Panc1 (cell line): Measurements from ENCODE around the gene TRMT10B.

Source experiments
- CTCF ChIP-seq: fragments of 450-650 bp; IDR thresholded peaks from 2 replicates; pipeline ENCODE4 v1.5.1; 2017; ENCODE audit warnings: mild to moderate bottlenecking
- POLR2AphosphoS5 ChIP-seq: IDR thresholded peaks from 2 replicates; pipeline ENCODE4 v1.6.1; 2012; ENCODE audit warnings: mild to moderate bottlenecking, low read depth, low read length, moderate library complexity
- REST ChIP-seq, 2 experiments: IDR thresholded peaks; 2 replicates each; pipeline ENCODE4 v1.6.1; 2011 to 2012; ENCODE audit warnings: low read depth in 2 of 2, control low read depth in 1 of 2, low read length in 1 of 2, mild to moderate bottlenecking in 1 of 2, moderate library complexity in 1 of 2; ENCODE audit not compliant: insufficient read depth in 1 of 2
- SIN3A ChIP-seq: IDR thresholded peaks from 2 replicates; pipeline ENCODE4 v1.6.1; 2012; ENCODE audit warnings: low read depth, mild to moderate bottlenecking, low read length, moderate library complexity, borderline replicate concordance; ENCODE audit not compliant: insufficient read depth

GRCh38 chr9:37715991-37716505 lies 37.6 kb upstream of the TRMT10B start:
- TF ChIP-seq CTCF (no peak), REST (IDR thresholded peaks at IDR 0.05; ENCODE audit: insufficient read depth in 1 of 2, low read depth in 2 of 2, low read length in 1 of 2) (no peak), SIN3A (no peak), POLR2AphosphoS5 (no peak)
